ENCODE data around the gene TXNDC5.

The TXNDC5 gene

GRCh38 chr6:7886132-7886531, 24.5 kb downstream of the TXNDC5 start:
- no peak for DNase-seq (ENCODE audit: low read depth)
- TF ChIP-seq, protein P1, sequence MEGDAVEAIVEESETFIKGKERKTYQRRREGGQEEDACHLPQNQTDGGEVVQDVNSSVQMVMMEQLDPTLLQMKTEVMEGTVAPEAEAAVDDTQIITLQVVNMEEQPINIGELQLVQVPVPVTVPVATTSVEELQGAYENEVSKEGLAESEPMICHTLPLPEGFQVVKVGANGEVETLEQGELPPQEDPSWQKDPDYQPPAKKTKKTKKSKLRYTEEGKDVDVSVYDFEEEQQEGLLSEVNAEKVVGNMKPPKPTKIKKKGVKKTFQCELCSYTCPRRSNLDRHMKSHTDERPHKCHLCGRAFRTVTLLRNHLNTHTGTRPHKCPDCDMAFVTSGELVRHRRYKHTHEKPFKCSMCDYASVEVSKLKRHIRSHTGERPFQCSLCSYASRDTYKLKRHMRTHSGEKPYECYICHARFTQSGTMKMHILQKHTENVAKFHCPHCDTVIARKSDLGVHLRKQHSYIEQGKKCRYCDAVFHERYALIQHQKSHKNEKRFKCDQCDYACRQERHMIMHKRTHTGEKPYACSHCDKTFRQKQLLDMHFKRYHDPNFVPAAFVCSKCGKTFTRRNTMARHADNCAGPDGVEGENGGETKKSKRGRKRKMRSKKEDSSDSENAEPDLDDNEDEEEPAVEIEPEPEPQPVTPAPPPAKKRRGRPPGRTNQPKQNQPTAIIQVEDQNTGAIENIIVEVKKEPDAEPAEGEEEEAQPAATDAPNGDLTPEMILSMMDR (conservative IDR thresholded peaks at IDR 0.05; ENCODE audit: control insufficient read depth, insufficient read depth, low read depth, low read length), result no peak
- no peak overlapping the region for H3K4me3 ChIP-seq (ENCODE audit: control insufficient read depth, low read depth, low read length)

- no peak for DNase-seq (ENCODE audit: low read depth)
- TF ChIP-seq, protein P1 (conservative IDR thresholded peaks at IDR 0.05; ENCODE audit: control insufficient read depth, insufficient read depth, low read depth, low read length), result no peak
- H3K4me3 ChIP-seq (ENCODE audit: control insufficient read depth, low read depth, low read length), result no peak overlapping the region
Measured at GRCh38 chr6:7883381-7883780, 27.2 kb downstream of the TXNDC5 start.

- TF ChIP-seq, protein P1 (conservative IDR thresholded peaks at IDR 0.05; ENCODE audit: control insufficient read depth, insufficient read depth, low read depth, low read length), result no peak
- no peak overlapping the region for H3K4me3 ChIP-seq (ENCODE audit: control insufficient read depth, low read depth, low read length)
- no peak for DNase-seq (ENCODE audit: low read depth)
Measured at GRCh38 chr6:7882505-7883257, 27.9 kb downstream of the TXNDC5 start.

DNA sequence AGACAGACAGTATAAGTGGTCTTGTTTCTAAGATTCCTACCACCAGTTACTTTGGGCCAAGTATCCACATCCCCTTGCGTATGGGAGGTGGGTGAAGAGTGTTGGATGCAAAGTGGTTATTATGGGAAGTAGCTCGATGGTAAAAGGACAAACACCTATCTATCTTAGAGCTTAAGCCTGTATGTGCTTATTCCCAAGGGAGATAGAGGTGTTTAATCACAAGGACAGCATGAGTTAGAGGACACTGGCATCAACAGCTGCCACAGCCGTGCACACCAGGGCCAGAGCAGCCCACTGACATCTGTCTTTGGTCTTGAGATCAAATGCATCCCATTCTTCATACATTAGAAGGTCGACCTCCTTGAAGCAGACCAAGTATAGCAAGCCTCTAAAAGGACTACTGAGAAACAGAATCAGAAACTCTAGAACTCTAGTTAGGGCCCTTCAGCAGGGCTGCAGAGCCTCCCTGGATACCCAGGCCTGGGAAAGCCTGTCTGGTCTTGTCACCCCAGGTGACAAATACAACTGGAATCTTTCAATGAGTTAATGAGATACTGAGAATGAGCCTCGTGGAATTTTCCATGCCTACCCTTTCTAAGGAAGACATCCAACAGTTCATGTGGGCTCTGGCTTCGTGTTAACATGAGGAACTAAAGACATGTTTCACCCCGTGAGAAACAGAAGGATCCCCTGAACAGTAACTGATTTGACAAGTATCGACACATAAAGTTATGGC, 28.7 kb downstream of the TXNDC5 start:
- TF ChIP-seq, protein P1 (conservative IDR thresholded peaks at IDR 0.05; ENCODE audit: control insufficient read depth, insufficient read depth, low read depth, low read length), result no peak
- DNase-seq (ENCODE audit: low read depth), result no peak
- no peak overlapping the region for H3K4me3 ChIP-seq (ENCODE audit: control insufficient read depth, low read depth, low read length)

DNA sequence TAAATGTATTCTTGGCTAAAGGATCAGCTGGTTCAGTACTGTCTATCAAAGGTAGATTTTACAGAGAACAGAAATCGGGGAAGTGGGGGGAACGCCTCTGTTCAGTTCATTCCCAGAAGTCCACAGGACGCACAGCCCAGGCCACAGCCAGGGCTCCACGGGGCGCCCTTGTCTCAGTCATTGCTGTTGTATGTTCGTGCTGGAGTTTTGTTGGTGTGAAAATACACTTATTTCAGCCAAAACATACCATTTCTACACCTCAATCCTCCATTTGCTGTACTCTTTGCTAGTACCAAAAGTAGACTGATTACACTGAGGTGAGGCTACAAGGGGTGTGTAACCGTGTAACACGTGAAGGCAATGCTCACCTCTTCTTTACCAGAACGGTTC, 29.9 kb downstream of the TXNDC5 start:
- TF ChIP-seq, protein P1 (conservative IDR thresholded peaks at IDR 0.05; ENCODE audit: control insufficient read depth, insufficient read depth, low read depth, low read length), result no peak
- DNase-seq (ENCODE audit: low read depth), result no peak
- no peak overlapping the region for H3K4me3 ChIP-seq (ENCODE audit: control insufficient read depth, low read depth, low read length)

GRCh38 chr6:7879980-7880717, 30.4 kb downstream of the TXNDC5 start:
- no peak overlapping the region for H3K4me3 ChIP-seq (ENCODE audit: control insufficient read depth, low read depth, low read length)
- TF ChIP-seq, protein P1 (conservative IDR thresholded peaks at IDR 0.05; ENCODE audit: control insufficient read depth, insufficient read depth, low read depth, low read length), result no peak
- no peak for DNase-seq (ENCODE audit: low read depth)

All from fibroblast of mammary gland (primary cell).